A673 (cell line): ENCODE results near the gene TAGLN. TPM values are rescaled to one million over a fixed set of nuclear protein-coding genes. Genes with fewer than 3 reads are reported as not detected.

Source experiments
- BruUV-seq: library from RNA; stranded (reverse); fragments of 400-500 nt; replicated peaks from 2 replicates; lab custom pipeline; 2021; lab: Mats Ljungman, UMichigan
- CTCF ChIA-PET: fragments of 300-600 bp; sonication (Branson Sonifier 250); formaldehyde crosslinking; loops from one replicate; lab custom pipeline; 2022; ENCODE audit warnings: antibody characterized with exemption; lab: Charles Lee
- POLR2A ChIA-PET: fragments of 300-600 bp; sonication (Branson Sonifier 250); formaldehyde crosslinking; loops from one replicate; lab custom pipeline; 2022; ENCODE audit warnings: antibody characterized with exemption; ENCODE audit not compliant: low non-redundant PET; lab: Charles Lee
- DNase-seq: peaks from one replicate; pipeline ENCODE4 v3.0.0-alpha.2; 2015; ENCODE audit warnings: low spot score
- H3K27ac ChIP-seq: fragments of 200-600 bp; sonication (generic); 2 replicates; pipeline ENCODE4 v1.5.1; 2016; ENCODE audit warnings: mixed run types, low read depth, mild to moderate bottlenecking, mixed read lengths, antibody characterized with exemption, low read length; ENCODE audit not compliant: poor library complexity, severe bottlenecking
- H3K27me3 ChIP-seq: fragments of 200-600 bp; sonication (generic); replicated peaks from 2 replicates; pipeline ENCODE4 v1.6.1; 2017; ENCODE audit warnings: mixed run types, low read depth, mild to moderate bottlenecking, mixed read lengths, antibody characterized with exemption, low read length; ENCODE audit not compliant: insufficient read depth, poor library complexity
- H3K36me3 ChIP-seq: fragments of 200-600 bp; sonication (generic); 2 replicates; pipeline ENCODE4 v1.6.1; 2016; ENCODE audit warnings: mixed run types, mild to moderate bottlenecking, mixed read lengths, antibody characterized with exemption, low read length; ENCODE audit not compliant: insufficient read depth, poor library complexity, severe bottlenecking
- H3K4me1 ChIP-seq: fragments of 200-600 bp; sonication (generic); 2 replicates; pipeline ENCODE4 v1.6.1; 2017; ENCODE audit warnings: mixed run types, mild to moderate bottlenecking, mixed read lengths, antibody characterized with exemption, low read length; ENCODE audit not compliant: insufficient read depth, poor library complexity, severe bottlenecking
- H3K4me3 ChIP-seq: fragments of 200-600 bp; sonication (generic); 2 replicates; pipeline ENCODE4 v1.5.1; 2016; ENCODE audit warnings: low read depth, mixed run types, mild to moderate bottlenecking, mixed read lengths, low read length; ENCODE audit not compliant: poor library complexity, severe bottlenecking
- H3K9me3 ChIP-seq: fragments of 200-600 bp; sonication (generic); 2 replicates; pipeline ENCODE4 v1.6.1; 2016; ENCODE audit warnings: mixed run types, low read depth, mild to moderate bottlenecking, mixed read lengths, antibody characterized with exemption, low read length; ENCODE audit not compliant: poor library complexity, severe bottlenecking
- CTCF ChIP-seq: fragments of 300-800, 200-600 bp; sonication (generic); conservative IDR thresholded peaks from 2 replicates; pipeline ENCODE4 v1.5.1; 2017; ENCODE audit warnings: low read depth, mild to moderate bottlenecking, antibody characterized with exemption, low read length, moderate library complexity, mixed read lengths
- EZH2 ChIP-seq: fragments of 200-600 bp; sonication (generic); IDR thresholded peaks from 2 replicates; pipeline ENCODE4 v1.6.1; 2017; ENCODE audit warnings: borderline replicate concordance, low read depth, mild to moderate bottlenecking, mixed read lengths, antibody characterized with exemption, low read length; ENCODE audit not compliant: poor library complexity, severe bottlenecking
- intact Hi-C: fragments of 100-400 bp; cut with micrococcal nuclease; formaldehyde crosslinking; loops from one replicate; pipeline ENCODE4 v1.10.0; 2022; ENCODE audit not compliant: unreplicated experiment
- total RNA-seq: library from RNA; stranded (reverse); gene quantifications from 2 replicates; pipeline ENCODE4 v1.2.3, GENCODE V29; 2021

Gene TAGLN
- total RNA-seq, 1 experiment from 2014 or later, result 27.2 TPM

DNA sequence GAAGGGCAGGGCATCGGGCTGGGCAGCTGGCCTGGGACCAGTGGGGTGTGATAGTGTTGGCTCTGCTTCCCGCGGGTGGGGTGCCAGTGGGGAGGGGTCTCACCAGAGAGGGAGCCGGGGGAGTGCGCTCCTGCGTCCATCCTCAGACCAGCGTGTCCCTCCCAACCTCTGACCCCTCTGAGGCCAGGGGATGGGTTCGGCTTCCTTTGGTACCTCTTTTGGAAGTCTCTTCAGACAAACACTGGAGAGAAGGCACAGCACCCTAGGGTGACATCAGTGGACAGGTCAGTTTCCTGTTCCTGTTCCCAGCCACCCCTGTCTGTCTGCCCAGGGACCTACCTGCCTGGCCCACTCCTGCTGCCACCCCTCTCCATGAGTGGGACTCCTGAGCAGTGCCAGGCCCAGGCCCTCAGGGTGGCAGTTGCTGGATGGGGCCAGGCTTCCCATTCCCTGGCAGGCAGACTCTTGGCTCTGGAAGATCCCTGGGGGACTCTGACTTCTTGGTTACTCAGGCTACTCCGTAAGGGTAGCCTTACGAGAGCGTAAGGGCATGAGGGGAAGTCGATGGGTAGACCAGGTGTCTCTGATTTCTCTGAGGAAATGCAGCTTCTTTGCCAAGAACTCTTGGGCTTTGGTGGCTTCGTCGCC lies 2.6 kb downstream of the TAGLN start:
- Histone ChIP-seq H3K4me3 (no peak overlapping the region), H3K36me3 (peaks cover 6% of the 10 kb centered on the region), H3K27me3 (no peaks in the 10 kb centered on the region), H3K9me3 (no peaks in the 10 kb centered on the region), H3K27ac (no peak overlapping the region), H3K4me1 (peaks cover 4% of the 10 kb centered on the region)
- no peak for TF ChIP-seq CTCF
- no peak for TF ChIP-seq EZH2
- POLR2A ChIA-PET, result no interaction called here
- intact Hi-C loops, result no loop called here
- CTCF ChIA-PET, result interaction anchor here (0.5 kb wide), 1 partner anchor 16 kb away, joined by 10 read pairs; no protein-coding TSS in a partner anchor
- no peak for DNase-seq
- no TSS peak for BruUV-seq

DNA sequence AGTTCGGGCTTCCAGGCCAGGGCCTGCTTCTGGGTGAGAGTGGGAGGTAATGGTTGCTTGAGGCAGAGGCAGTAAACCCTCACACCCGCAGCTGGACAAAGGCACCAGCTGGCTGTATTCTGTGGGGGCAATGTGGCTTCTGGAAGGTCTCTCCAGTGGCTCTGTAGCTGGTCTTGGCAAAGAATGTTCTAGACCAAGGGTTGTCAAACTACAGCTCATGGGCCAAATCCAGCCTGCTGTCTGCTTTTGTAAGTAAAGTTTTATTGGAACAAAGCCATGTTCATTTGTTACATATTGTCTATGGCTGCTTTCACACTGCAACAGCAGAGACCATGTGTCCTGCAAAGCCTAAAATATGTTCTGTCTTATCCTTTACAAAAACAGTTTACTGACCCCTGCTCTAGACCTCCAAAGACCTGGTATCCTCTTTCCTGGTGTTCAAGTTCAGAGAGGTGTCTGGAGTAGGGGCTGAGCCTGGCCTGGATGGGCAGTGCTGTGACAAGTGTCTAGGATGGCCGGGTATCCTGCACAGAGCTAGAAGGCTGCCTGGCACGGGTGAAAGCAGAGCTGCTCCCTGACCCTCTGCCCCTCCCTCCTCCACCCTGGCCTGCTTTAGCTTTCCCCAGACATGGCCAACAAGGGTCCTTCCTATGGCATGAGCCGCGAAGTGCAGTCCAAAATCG lies 3.4 kb downstream of the TAGLN start:
- no peak for DNase-seq
- Histone ChIP-seq H3K27me3 (no peaks in the 10 kb centered on the region), H3K4me1 (peaks cover 4% of the 10 kb centered on the region), H3K9me3 (no peaks in the 10 kb centered on the region), H3K4me3 (no peak overlapping the region), H3K27ac (no peak overlapping the region), H3K36me3 (peaks cover 6% of the 10 kb centered on the region)
- CTCF ChIA-PET, result no interaction called here
- BruUV-seq, result no TSS peak
- intact Hi-C loops, result no loop called here
- POLR2A ChIA-PET, result no interaction called here
- TF ChIP-seq CTCF (no peak), EZH2 (no peak)

DNA sequence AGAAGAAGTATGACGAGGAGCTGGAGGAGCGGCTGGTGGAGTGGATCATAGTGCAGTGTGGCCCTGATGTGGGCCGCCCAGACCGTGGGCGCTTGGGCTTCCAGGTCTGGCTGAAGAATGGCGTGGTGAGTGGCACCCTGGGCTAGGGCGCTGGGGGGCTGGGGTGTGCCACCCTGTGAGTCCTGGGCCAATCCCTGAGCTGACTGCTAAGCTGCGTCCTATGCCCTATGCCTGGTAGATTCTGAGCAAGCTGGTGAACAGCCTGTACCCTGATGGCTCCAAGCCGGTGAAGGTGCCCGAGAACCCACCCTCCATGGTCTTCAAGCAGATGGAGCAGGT lies 3.9 kb downstream of the TAGLN start:
- no peak for DNase-seq
- Histone ChIP-seq H3K4me1 (peaks cover 4% of the 10 kb centered on the region), H3K27me3 (no peaks in the 10 kb centered on the region), H3K27ac (no peak overlapping the region), H3K9me3 (no peaks in the 10 kb centered on the region), H3K36me3 (peaks cover 6% of the 10 kb centered on the region), H3K4me3 (no peak overlapping the region)
- ChIA-PET CTCF (no interaction called here), POLR2A (no interaction called here)
- no TSS peak for BruUV-seq
- TF ChIP-seq EZH2, result no peak
- TF ChIP-seq CTCF, result no peak
- intact Hi-C loops, result no loop called here
